ENCODE measurements around the gene CADM2. TPM values are rescaled to one million over a fixed set of nuclear protein-coding genes. Genes with fewer than 3 reads are reported as not detected.

Gene CADM2
- total RNA-seq, 1 donor from 2014 or later = 4.0 TPM

- Mint-ChIP-seq H3K4me3 (no peak overlapping the region), H3K9me3 (no peaks in the 10 kb centered on the region), H3K36me3 (no peaks in the 10 kb centered on the region), H3K4me1 (ENCODE audit: unreplicated experiment) (no peaks in the 10 kb centered on the region), H3K27me3 (no peaks in the 10 kb centered on the region), H3K27ac (no peak overlapping the region)
- no peak for DNase-seq (ENCODE audit: extremely low spot score, unreplicated experiment)
- no peak for TF ChIP-seq CTCF (conservative IDR thresholded peaks at IDR 0.05)
Measured at GRCh38 chr3:85159376-85159775, 200.6 kb downstream of the CADM2 start.

- Mint-ChIP-seq H3K4me1 (ENCODE audit: unreplicated experiment) (no peaks in the 10 kb centered on the region), H3K27ac (peak overlapping the region; percentile 75), H3K27me3 (no peaks in the 10 kb centered on the region), H3K4me3 (no peak overlapping the region), H3K9me3 (no peaks in the 10 kb centered on the region), H3K36me3 (no peaks in the 10 kb centered on the region)
- no peak for TF ChIP-seq CTCF (conservative IDR thresholded peaks at IDR 0.05)
- DNase-seq (ENCODE audit: extremely low spot score, unreplicated experiment) = no peak
Measured at GRCh38 chr3:85161544-85161943, 202.8 kb downstream of the CADM2 start.

DNA sequence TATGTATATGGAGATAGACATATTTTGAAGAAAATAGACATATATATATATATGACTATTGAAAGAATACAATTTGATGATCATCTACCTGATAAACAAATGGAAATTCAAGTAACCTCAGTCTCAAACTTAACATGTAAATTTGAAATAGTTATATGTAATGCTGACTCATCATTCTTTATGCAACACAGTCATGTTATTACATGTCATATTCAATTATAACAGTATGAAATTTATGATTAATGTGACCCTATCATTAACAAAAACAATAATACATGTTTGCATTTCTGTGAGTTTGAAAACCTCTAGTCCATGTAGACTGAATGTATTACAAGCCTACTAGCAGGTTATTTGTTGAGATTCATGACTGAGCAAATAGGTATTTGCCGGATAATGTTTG, 204.1 kb downstream of the CADM2 start:
- Mint-ChIP-seq H3K9me3 (no peaks in the 10 kb centered on the region), H3K4me3 (no peak overlapping the region), H3K27ac (no peak overlapping the region), H3K4me1 (ENCODE audit: unreplicated experiment) (no peaks in the 10 kb centered on the region), H3K27me3 (no peaks in the 10 kb centered on the region), H3K36me3 (no peaks in the 10 kb centered on the region)
- no peak for DNase-seq (ENCODE audit: extremely low spot score, unreplicated experiment)
- no peak for TF ChIP-seq CTCF (conservative IDR thresholded peaks at IDR 0.05)

DNA sequence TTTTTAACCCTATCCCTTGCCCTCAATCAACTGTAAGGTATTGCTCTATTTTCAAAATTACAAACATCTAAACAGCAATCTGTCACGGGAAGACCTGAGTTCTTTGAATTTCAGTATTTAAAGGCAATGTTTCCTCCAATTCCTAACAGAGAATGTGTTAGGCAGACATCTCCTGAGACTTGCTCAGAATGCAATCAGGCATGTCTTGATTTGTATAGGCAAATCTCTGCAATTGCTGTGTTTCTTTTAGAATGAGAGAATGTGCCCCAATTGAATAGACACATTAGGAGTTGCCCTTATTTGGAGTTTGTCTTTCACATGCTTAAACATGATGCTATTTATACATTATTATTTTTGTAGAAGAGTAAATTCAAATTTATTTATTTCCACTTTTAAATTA, 205.6 kb downstream of the CADM2 start:
- no peak overlapping the region for H3K4me3 Mint-ChIP-seq

DNA sequence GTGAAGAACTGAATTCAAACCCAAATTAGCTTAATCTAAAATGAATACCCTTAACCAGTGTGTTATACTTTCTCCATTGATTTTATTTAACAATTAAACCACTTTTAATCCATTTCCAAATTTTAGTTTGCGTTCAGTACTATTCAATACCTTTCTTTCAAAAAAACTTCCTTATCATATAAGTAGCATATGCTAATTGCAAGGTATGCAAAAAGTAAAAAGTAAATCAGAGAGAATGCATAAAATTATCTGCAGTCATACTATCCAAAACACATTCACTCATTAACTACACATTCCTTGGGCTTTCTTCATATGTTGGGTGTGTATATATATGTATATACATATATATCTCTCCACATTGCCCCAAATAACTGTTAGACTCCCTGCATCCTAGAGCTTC, 208.8 kb downstream of the CADM2 start:
- no peaks in the 10 kb centered on the region for H3K4me1 Mint-ChIP-seq (ENCODE audit: unreplicated experiment)
- no peak overlapping the region for H3K27ac Mint-ChIP-seq
- no peak overlapping the region for H3K4me3 Mint-ChIP-seq
- no peak for TF ChIP-seq CTCF (conservative IDR thresholded peaks at IDR 0.05)
- no peaks in the 10 kb centered on the region for H3K36me3 Mint-ChIP-seq
- H3K27me3 Mint-ChIP-seq = no peaks in the 10 kb centered on the region
- DNase-seq (ENCODE audit: extremely low spot score, unreplicated experiment) = no peak
- no peaks in the 10 kb centered on the region for H3K9me3 Mint-ChIP-seq

More for the DNA sequence above, 205.6 kb downstream of the CADM2 start:
- no peak for DNase-seq (ENCODE audit: extremely low spot score, unreplicated experiment)
- Mint-ChIP-seq H3K27ac (no peak overlapping the region), H3K36me3 (no peaks in the 10 kb centered on the region), H3K27me3 (no peaks in the 10 kb centered on the region), H3K4me1 (ENCODE audit: unreplicated experiment) (no peaks in the 10 kb centered on the region), H3K9me3 (no peaks in the 10 kb centered on the region)
- no peak for TF ChIP-seq CTCF (conservative IDR thresholded peaks at IDR 0.05)

- no peak for DNase-seq (ENCODE audit: extremely low spot score, unreplicated experiment)
- H3K4me1 Mint-ChIP-seq (ENCODE audit: unreplicated experiment) = no peaks in the 10 kb centered on the region
- H3K4me3 Mint-ChIP-seq = no peak overlapping the region
- H3K27me3 Mint-ChIP-seq = no peaks in the 10 kb centered on the region
- H3K27ac Mint-ChIP-seq = no peak overlapping the region
- H3K36me3 Mint-ChIP-seq = no peaks in the 10 kb centered on the region
- no peaks in the 10 kb centered on the region for H3K9me3 Mint-ChIP-seq
- TF ChIP-seq CTCF (conservative IDR thresholded peaks at IDR 0.05) = no peak
Measured at GRCh38 chr3:85170646-85171045, 211.9 kb downstream of the CADM2 start.
